Esophagus squamous epithelium (tissue), 5 donors: ENCODE results near the gene AHCTF1. TPM values are rescaled to one million over a fixed set of nuclear protein-coding genes. Genes with fewer than 3 reads are reported as not detected.

Source experiments
- DNase-seq: peaks from one replicate; lab custom pipeline; 2025; lab: John Stamatoyannopoulos, UW
- H3K27ac ChIP-seq, 4 donors: fragments of 200-600 bp; sonication (generic); one replicate each; pipeline ENCODE4 v1.5.1; 2016 to 2019; ENCODE audit warnings: mild to moderate bottlenecking in 1 of 4
- H3K27me3 ChIP-seq, 4 donors: fragments of 200-600 bp; sonication (generic); 1 replicate in 3 of 4; 2 replicates in 1 of 4; pipeline versions ENCODE4 v1.5.1 to v1.6.0; 2017 to 2021; ENCODE audit warnings: antibody characterized with exemption in 1 of 4
- H3K36me3 ChIP-seq, 3 donors: fragments of 200-600 bp; sonication (generic); one replicate each; pipeline ENCODE4 v1.5.1; 2016 to 2019
- H3K4me1 ChIP-seq, 3 donors: fragments of 200-600 bp; sonication (generic); one replicate each; pipeline ENCODE4 v1.5.1; 2017 to 2019
- H3K4me3 ChIP-seq, 4 donors: fragments of 200-600 bp; sonication (generic); 1 replicate in 3 of 4; 2 replicates in 1 of 4; pipeline ENCODE4 v1.5.1; 2016 to 2019; ENCODE audit warnings: mild to moderate bottlenecking in 2 of 4, moderate library complexity in 1 of 4
- H3K9me3 ChIP-seq, 3 donors: fragments of 200-600 bp; sonication (generic); one replicate each; pipeline ENCODE4 v1.5.1; 2016 to 2019
- CTCF ChIP-seq, 6 experiments: fragments of 450-650 bp in 4 of 6; fragments of 200-600 bp in 2 of 6; sonication (generic) in 2 of 6; IDR thresholded peaks; one replicate each; pipeline ENCODE4 v1.5.1; 2016 to 2019; ENCODE audit warnings: antibody characterized with exemption in 6 of 6, mild to moderate bottlenecking in 4 of 6, moderate library complexity in 4 of 6
- POLR2A ChIP-seq, 4 donors: fragments of 450-650 bp; IDR thresholded peaks; one replicate each; pipeline ENCODE4 v1.6.1; 2017; ENCODE audit warnings: antibody characterized with exemption in 4 of 4, mild to moderate bottlenecking in 4 of 4, moderate library complexity in 3 of 4
- WGBS, 2 donors: methylation state at CpG; one replicate each; pipeline ENCODE4 v1.1.5; 2018; 5-methylcytosine and 5-hydroxymethylcytosine counted together
- intact Hi-C: fragments of 100-400 bp; cut with DNase I; formaldehyde crosslinking; loops from one replicate; pipeline ENCODE4 v1.15.0; 2022
- total RNA-seq, 4 donors: library from RNA; depleted of rRNA; stranded (reverse); fragments of >200 nt; gene quantifications; one replicate each; pipeline ENCODE4 v1.1.0, GENCODE V29; 2016
- donor health status: DM: yes; HTN: yes; CAD: no.

Gene AHCTF1
- total RNA-seq, 4 donors from 2014 or later, result 12.3 to 38.7 (median 29.0) TPM

- Histone ChIP-seq H3K36me3 (no peaks in the 10 kb centered on the region), H3K4me3 (no peak overlapping the region), H3K27ac (no peak overlapping the region), H3K27me3 (no peaks in the 10 kb centered on the region), H3K4me1 (peaks cover 0 to 36% (median 11%) of the 10 kb centered on the region in 3 donors), H3K9me3 (no peaks in the 10 kb centered on the region)
- intact Hi-C loops, result no loop called here
- TF ChIP-seq CTCF (IDR thresholded peaks at IDR 0.05) (no peak), POLR2A (IDR thresholded peaks at IDR 0.05) (no peak)
- 66 to 81% methylated on average over 3 of the region's 3 CpGs for WGBS, 2 donors
- no peak for DNase-seq
Observed at GRCh38 chr1:246949956-246950355, 18.2 kb upstream of the AHCTF1 start.

DNA sequence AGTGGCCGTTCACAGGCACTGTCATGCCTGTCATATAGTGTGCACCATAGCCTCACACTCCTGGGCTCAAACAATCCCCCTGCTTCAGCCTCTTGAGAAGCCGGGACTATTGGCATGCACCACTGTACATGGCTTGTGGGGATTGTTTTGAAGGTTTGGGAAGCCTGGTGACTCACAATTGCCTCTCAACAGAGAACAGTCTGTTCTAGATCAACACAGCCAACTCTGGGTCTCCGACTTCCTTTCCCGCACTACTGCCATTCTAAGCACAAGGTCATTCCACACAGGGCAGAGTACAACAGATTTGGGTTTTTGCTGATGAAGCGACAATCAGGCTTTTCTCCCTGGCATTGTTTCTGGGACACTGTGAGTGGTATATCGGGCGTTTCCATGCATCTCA, 15.5 kb upstream of the AHCTF1 start:
- TF ChIP-seq CTCF (IDR thresholded peaks at IDR 0.05) (no peak), POLR2A (IDR thresholded peaks at IDR 0.05) (no peak)
- no peak for DNase-seq
- Histone ChIP-seq H3K27me3 (no peaks in the 10 kb centered on the region), H3K27ac (peak overlapping the region; percentile 39 to 84 (median 76)), H3K4me3 (no peak overlapping the region), H3K9me3 (no peaks in the 10 kb centered on the region), H3K36me3 (no peaks in the 10 kb centered on the region), H3K4me1 (peaks cover 0 to 36% (median 11%) of the 10 kb centered on the region in 3 donors)
- intact Hi-C loops, result no loop called here
- 60 to 62% methylated on average over 7 of the region's 7 CpGs for WGBS, 2 donors

DNA sequence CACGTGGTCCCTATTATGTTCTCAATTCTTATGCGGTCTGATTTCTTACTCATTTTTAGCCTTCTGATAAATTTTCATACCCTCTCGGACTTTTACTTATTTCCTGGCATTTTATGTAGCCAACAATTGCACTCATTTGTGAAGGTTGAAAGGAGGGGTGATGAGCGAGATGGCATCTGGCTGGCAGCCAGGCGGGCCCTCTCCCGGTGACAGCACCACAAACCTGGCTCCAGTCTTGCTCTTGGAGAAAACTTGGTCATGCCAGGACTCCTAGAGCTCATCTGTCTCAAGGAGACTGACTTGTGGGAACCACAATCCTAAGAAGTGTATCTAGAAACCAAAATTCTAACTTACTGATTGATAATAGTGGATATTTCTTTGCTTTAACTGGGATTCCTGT, 14.6 kb upstream of the AHCTF1 start:
- no peaks in the 10 kb centered on the region for H3K27me3 ChIP-seq
- intact Hi-C loops, result no loop called here
- H3K4me1 ChIP-seq, result peaks cover 0 to 36% (median 11%) of the 10 kb centered on the region in 3 donors
- 87% methylated on average over 5 to 6 of the region's 6 CpGs for WGBS, 2 donors
- H3K9me3 ChIP-seq, result no peaks in the 10 kb centered on the region
- H3K36me3 ChIP-seq, result no peaks in the 10 kb centered on the region
- peak overlapping the region in 3 of 4 donors; percentile 67 to 84 (median 82) for H3K27ac ChIP-seq
- no peak overlapping the region for H3K4me3 ChIP-seq
- DNase-seq, result no peak
- TF ChIP-seq POLR2A (IDR thresholded peaks at IDR 0.05) (no peak), CTCF (IDR thresholded peaks at IDR 0.05) (no peak)

- Histone ChIP-seq H3K9me3 (no peaks in the 10 kb centered on the region), H3K27me3 (no peaks in the 10 kb centered on the region), H3K36me3 (no peaks in the 10 kb centered on the region), H3K4me1 (peaks cover 0 to 19% (median 10%) of the 10 kb centered on the region in 3 donors), H3K4me3 (no peak overlapping the region), H3K27ac (no peak overlapping the region)
- no peak for DNase-seq
- intact Hi-C loops, result no loop called here
- WGBS, 2 donors, result 67 to 76% methylated on average over 1 of the region's 1 CpG
- TF ChIP-seq POLR2A (IDR thresholded peaks at IDR 0.05) (no peak), CTCF (IDR thresholded peaks at IDR 0.05) (no peak)
Observed at GRCh38 chr1:246934765-246935164, 3.0 kb upstream of the AHCTF1 start.

GRCh38 chr1:246933893-246934292, 2.1 kb upstream of the AHCTF1 start:
- Histone ChIP-seq H3K4me1 (peaks cover 0 to 28% (median 18%) of the 10 kb centered on the region in 3 donors), H3K27me3 (no peaks in the 10 kb centered on the region), H3K27ac (no peak overlapping the region), H3K36me3 (peaks cover 0 to 5% (median 0%) of the 10 kb centered on the region in 3 donors), H3K9me3 (no peaks in the 10 kb centered on the region), H3K4me3 (no peak overlapping the region)
- DNase-seq, result no peak
- intact Hi-C loops, result no loop called here
- TF ChIP-seq POLR2A (IDR thresholded peaks at IDR 0.05) (no peak), CTCF (IDR thresholded peaks at IDR 0.05) (no peak)
- 73 to 75% methylated on average over 2 of the region's 2 CpGs for WGBS, 2 donors
